H54 (cell line): ENCODE results near the gene LDAH.
"Not testable (repeated sequence)": the region's sequence is repeated elsewhere in the genome, so short reads cannot be mapped to it uniquely, and the experiment has no call there.

Experiments used
- DNase-seq: peaks from one replicate; pipeline ENCODE4 v3.0.0; 2011; ENCODE audit warnings: low spot score, mixed read lengths; ENCODE audit not compliant: insufficient read length
- FAIRE-seq: peaks from 3 replicates; lab custom pipeline; 2011; peaks lifted over from hg19 to GRCh38; lab: Jason Lieb, UNC
- POLR2A ChIP-seq: IDR thresholded peaks from 2 replicates; pipeline ENCODE4 v1.6.1; 2011; ENCODE audit warnings: low read depth, mild to moderate bottlenecking, low read length

LDAH gene

DNA sequence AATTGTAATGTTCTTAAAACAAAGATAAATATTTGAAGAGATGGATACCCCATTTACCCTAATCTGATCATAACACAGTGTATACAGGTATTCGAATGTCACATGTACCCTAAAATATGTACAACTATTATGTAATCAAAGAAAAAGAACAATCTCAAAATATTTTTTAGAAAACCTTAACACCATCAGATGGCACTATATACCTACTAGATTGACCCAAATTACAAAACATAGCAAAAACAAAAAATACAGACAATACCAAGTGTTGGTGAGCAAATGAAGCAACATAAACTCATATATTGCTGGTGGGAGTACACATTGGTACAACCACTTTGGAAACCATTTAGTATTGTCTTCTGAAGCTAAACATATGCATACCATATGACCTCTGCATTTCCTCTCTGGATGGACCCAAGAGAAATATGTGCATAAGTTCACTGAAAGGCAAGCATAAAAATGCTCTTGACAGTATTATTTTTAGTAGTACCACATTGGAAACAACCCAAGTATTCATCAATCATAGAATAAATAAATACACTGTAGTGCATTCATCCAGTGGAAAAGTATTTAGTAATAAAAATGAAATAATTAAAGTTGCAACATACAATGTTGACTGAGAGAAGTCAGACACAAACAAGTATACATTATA, 100.2 kb downstream of the LDAH start:
- FAIRE-seq, result no peak
- no peak for DNase-seq
- TF ChIP-seq POLR2A, result no peak

DNA sequence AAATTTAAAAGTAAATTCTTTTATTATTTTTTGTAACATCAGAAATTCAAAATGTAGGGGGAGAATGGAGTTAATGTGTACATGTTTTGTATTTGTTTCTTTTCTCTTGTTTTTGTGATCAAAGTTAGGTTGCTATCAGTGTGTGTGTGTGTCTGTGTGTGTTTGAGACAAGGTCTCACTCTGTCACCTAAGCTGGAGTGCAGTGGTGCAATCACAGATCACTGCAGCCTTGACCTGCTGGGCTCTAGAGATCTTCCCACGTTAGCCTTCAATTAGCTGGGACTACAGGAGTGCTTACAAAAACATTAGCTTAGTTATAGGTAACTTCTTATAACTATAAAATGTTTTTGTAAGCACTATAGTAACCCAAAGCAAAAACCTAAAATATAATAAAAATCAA, 105.3 kb downstream of the LDAH start:
- DNase-seq (no peak), FAIRE-seq (no peak)
- no peak for TF ChIP-seq POLR2A

DNA sequence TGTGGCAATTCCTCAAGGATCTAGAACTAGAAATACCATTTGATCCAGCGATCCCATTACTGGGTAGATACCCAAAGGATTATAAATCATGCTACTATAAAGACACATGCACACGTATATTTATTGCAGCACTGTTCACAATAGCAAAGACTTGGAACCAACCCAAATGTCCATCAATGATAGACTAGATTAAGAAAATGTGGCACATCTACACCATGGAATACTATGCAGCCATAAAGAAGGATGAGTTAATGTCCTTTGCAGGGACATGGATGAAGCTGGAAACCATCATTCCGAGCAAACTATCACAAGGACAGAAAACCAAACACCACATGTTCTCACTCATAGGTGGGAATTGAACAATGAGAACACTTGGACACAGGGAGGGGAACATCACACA, 106.7 kb downstream of the LDAH start:
- not testable (repeated sequence) for FAIRE-seq, DNase-seq

DNA sequence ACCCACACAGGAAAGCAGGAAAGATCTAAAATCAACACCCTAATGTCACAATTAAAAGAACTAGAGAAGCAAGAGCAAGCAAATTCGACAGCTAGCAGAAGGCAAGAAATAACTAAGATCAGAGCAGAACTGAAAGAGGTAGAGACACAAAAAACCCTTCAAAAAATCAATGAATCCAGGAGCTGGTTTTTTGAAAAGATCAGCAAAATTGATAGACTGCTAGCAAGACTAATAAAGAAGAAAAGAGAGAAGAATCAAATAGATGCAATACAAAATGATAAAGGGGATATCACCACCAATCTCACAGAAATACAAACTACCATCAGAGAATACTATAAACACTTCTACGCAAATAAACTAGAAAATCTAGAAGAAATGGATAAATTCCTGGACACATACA, 108.5 kb downstream of the LDAH start:
- not testable (repeated sequence) for FAIRE-seq, DNase-seq

DNA sequence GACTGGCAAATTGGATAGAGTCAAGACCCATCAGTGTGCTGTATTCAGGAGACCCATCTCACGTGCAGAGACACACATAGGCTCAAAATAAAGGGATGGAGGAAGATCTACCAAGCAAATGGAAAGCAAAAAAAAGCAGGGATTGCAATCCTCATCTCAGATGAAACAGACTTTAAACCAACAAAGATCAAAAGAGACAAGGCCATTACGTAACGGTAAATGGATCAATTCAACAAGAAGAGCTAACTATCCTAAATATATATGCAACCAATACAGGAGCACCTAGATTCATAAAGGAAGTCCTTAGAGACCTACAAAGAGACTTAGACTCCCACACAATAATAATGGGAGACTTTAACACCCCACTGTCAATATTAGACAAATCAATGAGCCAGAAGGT, 109.3 kb downstream of the LDAH start:
- not testable (repeated sequence) for DNase-seq, FAIRE-seq

DNA sequence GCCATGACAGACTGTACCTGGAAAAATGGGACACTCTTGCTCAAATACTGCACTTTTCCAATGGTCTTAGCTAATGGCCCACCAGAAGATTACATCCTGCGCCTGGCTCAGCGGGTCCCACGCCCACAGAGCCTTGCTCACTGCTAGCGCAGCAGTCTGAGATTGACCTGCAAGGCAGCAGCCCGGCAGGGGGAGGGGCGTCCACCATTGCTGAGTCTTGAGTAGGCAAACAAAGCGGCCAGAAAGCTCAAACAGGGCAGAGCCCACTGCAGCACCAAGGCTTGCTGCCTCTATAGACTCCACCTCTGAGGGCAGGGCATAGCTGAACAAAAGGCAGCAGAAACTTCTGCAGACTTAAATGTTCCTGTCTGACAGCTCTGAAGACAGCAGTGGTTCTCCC, 111.3 kb downstream of the LDAH start:
- DNase-seq, FAIRE-seq: not testable (repeated sequence)

DNA sequence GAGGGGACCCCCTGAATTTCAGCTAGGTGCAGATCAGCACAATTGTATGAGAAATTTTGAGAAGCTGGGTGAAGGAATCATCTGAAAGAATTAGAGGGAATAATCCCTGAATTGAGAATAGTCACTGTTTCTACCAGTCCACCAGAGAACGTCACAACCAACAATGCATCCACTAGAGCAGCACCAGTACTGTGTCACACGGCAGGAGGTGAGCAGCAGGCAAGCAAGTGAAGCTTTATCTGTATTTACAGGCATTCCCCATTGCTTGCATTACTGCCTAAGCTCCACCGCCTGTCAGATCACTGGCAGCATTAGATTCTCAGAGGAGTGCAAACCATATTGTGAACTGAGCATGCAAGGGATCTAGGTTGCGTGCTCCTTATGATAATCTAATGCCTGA, 115.3 kb downstream of the LDAH start:
- DNase-seq, result no peak
- TF ChIP-seq POLR2A, result no peak
- FAIRE-seq, result no peak

DNA sequence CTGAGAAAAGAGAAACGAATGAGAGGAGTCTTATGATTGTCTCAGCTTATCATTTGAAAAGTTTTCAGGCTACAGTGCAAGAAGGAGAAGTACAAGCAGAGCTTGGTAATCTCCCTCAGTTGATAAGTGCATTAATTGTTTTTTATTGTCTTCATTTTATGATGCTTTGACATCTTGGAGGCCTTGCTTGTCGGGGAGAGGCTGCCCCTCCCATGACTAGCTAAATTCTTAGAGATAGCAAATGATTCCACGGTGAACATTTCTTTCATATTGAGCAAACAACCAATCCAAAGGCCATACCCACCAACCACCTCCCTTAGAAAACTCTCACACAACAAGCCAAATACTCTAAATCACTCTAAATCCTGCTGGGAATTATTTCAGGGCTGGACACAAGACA, 116.1 kb downstream of the LDAH start:
- no peak for FAIRE-seq
- no peak for DNase-seq
- TF ChIP-seq POLR2A, result no peak

DNA sequence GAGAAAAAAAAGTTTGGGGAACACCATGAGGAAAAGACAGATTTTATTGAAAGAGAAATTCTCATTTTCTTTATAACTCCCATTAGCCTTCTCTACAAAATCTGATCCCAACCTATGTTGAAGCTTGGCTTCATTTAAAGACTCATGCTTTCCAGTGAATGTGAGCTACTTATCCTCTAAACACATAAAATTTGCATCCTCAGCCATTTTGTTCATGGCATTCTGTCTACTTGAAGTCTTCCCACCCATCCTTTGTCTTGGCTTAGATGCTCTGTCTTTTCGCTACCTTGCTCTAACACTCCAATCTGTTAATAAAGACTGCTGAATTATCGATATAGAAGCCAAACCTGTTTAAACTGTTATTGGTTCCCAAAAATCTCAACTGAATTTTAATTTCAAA, 116.7 kb downstream of the LDAH start:
- no peak for TF ChIP-seq POLR2A
- FAIRE-seq (no peak), DNase-seq (no peak)

DNA sequence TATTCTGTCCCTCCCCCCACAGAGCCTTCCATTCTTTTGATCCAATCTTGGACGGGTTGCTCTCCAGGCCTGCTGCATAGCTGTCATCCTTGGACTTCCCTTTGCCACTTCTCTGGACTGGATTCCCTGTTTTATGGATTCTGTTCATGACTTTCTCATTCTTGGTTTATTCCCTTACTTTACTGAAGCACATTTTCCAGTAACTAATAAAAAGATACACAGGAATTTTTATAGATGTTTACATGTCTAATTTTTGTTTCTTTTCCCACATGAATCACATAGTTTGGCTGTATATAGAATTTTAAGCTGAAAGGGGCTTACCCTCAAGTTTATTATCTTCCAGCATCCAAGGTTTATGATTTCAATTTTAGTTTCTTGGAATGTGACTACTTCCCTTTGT, 118.0 kb downstream of the LDAH start:
- FAIRE-seq (no peak), DNase-seq (no peak)
- TF ChIP-seq POLR2A, result no peak

DNA sequence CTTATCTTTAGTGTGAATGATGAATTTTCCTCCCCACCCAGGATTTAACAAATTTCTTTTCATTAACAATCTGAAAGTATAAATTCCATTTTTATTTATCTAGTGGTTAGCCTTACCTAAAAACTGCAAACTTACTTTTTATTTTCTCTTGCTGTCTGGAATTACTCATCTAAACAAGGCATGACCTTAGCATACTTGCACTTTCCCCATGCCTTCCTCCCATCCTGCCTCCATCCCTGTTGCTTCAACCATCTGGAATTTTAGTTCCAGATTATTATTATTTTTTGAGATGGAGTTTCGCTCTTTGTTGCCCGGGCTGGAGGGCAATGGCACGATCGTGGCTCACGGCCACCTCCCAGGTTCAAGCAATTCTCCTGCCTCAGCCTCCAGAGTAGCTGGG, 120.3 kb downstream of the LDAH start:
- TF ChIP-seq POLR2A, result no peak
- DNase-seq, result no peak
- FAIRE-seq, result no peak

DNA sequence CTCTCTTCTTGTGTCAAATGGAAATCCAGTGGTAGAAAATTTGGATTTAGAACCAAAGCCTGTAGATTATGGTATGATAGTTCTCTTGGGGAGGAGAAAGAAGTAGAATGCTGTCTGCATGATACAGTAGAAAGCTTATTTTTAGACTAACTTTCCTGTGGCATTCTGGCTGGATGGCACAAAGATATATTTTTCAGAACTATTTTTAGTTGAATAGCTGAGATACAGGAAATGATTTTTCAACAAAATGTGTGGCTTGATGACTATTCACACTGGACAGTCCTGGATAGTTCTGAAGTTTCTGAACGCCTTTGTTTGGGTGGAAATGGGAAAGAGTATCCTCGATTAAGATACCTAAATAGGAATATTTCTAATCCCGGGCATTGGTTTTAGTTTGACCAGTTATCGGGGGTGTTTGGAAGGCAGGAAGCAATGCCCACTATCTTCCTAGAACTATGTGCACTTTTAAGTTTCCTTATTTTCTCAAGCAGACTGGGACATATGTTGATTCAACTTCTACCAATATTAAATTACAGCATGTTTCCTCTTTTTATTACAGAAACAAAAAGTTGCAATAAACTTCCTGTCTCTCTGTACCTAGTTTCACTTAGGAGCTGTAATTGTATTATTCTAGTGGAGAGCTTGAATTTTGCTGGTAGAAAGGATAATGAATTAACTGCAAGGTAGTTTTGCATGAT, 123.8 kb downstream of the LDAH start:
- DNase-seq (no peak), FAIRE-seq (no peak)
- TF ChIP-seq POLR2A, result no peak

DNA sequence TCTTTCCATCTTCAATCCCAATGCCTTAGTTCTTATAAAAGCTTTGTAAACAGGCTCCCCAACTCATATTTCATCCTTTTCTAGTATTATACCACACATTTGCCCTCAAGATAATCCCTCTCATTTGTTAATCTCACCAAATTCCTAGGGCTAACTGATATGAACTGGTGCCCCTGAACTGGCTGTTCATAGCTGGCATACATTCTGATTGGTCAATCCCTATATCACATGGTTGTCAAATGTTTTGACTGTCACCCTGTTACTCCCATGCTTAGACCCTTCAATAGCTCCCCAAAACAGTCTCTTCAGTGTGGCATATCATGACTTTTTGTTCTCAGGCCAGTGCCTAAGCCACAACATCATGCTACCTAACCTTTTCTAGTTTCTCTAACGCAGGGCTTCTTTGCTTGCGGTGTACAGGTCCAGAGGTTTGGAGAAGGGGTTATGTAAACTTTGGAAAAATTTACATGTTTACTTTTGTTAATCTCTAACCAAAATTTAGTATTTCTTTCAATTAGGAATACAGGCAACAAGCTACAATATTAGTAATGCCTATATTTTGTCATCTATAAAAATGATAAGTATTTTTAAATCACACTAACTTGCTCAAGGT, 125.5 kb downstream of the LDAH start:
- DNase-seq (no peak), FAIRE-seq (no peak)
- TF ChIP-seq POLR2A, result no peak

DNA sequence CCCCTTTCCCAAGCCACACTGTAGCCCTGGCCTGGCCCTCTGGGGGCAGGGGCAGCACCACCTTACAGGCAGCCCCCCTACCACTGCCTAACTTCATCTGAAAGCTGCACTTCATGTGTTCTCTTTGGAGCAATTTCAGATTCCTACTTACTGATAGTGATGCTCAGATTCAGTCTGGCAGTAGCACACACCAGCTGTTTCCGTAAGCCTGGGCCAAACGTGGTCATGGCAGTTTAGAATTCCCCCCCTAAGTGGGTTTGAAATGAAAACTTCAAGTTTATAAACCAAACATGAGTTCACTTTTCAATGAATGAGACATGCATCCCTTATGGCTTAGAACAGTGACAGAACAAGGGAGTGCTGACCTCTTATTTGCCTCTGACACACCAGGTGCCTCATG, 126.5 kb downstream of the LDAH start:
- FAIRE-seq (no peak), DNase-seq (no peak)
- no peak for TF ChIP-seq POLR2A

DNA sequence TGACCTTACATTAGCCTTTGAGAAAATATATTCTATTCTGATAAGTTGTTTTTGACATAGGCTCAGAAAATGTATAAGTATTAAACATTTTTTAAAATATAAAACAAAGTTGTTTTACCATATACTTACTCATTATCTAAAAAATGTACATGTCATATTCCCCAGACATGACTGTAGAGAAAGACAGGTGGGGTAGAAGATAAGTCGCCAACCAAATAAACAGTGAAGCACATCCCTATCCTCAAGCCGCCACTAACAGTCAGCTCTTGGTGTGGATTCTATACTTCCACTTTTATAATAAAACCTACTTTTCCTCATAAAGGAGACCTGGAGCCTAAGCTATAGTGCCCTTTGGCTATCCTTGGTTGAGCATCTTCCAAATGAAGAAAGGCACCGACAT, 129.6 kb downstream of the LDAH start:
- DNase-seq (no peak), FAIRE-seq (no peak)
- no peak for TF ChIP-seq POLR2A

DNA sequence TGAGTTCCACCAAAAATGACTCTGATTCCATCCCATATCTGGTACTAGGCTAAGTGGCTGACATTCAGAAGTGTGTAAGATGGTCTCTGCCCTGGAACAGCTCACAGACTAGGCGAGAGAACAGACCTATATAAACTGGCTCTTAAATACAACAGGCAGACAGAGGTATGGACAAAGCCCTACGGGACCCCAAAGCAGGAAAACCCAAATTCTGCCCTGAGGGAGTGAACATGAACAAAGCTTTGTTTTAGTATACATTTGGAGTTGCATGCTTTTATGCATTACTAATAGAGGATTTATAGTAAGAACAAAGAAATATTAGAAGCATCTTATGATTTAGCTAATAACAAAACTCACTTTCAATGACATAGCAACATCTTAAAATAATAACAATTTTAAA, 130.8 kb downstream of the LDAH start:
- DNase-seq (no peak), FAIRE-seq (no peak)
- no peak for TF ChIP-seq POLR2A
